A549 treated with CpdA at 1 μM for 4 hours (cell line): Measurements from ENCODE around the gene MAP2. TPM values are rescaled to one million over a fixed set of nuclear protein-coding genes. Genes with fewer than 3 reads are reported as not detected.

Experiments
- total RNA-seq: library from RNA; stranded (reverse); fragments of 200-300 nt; extraction: Qiagen RNA extraction; gene quantifications from 5 replicates; pipeline ENCODE4 v1.2.3, GENCODE V29; 2022; ENCODE audit warnings: low read depth

The MAP2 gene, protein sequence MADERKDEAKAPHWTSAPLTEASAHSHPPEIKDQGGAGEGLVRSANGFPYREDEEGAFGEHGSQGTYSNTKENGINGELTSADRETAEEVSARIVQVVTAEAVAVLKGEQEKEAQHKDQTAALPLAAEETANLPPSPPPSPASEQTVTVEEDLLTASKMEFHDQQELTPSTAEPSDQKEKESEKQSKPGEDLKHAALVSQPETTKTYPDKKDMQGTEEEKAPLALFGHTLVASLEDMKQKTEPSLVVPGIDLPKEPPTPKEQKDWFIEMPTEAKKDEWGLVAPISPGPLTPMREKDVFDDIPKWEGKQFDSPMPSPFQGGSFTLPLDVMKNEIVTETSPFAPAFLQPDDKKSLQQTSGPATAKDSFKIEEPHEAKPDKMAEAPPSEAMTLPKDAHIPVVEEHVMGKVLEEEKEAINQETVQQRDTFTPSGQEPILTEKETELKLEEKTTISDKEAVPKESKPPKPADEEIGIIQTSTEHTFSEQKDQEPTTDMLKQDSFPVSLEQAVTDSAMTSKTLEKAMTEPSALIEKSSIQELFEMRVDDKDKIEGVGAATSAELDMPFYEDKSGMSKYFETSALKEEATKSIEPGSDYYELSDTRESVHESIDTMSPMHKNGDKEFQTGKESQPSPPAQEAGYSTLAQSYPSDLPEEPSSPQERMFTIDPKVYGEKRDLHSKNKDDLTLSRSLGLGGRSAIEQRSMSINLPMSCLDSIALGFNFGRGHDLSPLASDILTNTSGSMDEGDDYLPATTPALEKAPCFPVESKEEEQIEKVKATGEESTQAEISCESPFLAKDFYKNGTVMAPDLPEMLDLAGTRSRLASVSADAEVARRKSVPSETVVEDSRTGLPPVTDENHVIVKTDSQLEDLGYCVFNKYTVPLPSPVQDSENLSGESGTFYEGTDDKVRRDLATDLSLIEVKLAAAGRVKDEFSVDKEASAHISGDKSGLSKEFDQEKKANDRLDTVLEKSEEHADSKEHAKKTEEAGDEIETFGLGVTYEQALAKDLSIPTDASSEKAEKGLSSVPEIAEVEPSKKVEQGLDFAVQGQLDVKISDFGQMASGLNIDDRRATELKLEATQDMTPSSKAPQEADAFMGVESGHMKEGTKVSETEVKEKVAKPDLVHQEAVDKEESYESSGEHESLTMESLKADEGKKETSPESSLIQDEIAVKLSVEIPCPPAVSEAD (N-terminal part only)
- total RNA-seq = 0.26 to 0.64 TPM (median 0.44 TPM) in 5 replicates

GRCh38 chr2:209423562-209424198 is at the start of gene MAP2:
MAP2 (plus strand) TSS chr2:209424047; CDS start chr2:209653171, 229,124 bp downstream.

GRCh38 chr2:209771474-209772289 is 347.8 kb downstream of the MAP2 start, which contains the start of gene UNC80:
UNC80 (plus strand) TSS chr2:209771832; CDS start chr2:209772073, 241 bp downstream.

